HepG2 (cell line): Measurements from ENCODE around the gene AHCYL2. TPM values are rescaled to one million over a fixed set of nuclear protein-coding genes. Genes with fewer than 3 reads are reported as not detected.

Experiments used
- AGO1 ChIP-seq: fragments of 200-400 bp; formaldehyde crosslinking; IDR thresholded peaks from 2 replicates; pipeline ENCODE4 v1.6.1; 2017; ENCODE audit warnings: mild to moderate bottlenecking, low read depth, low read length, moderate library complexity; ENCODE audit not compliant: poor library complexity, severe bottlenecking
- BATF2 ChIP-seq: sonication (generic); formaldehyde crosslinking; IDR thresholded peaks from 2 replicates; pipeline ENCODE4 v1.8.0; 2022; ENCODE audit warnings: mild to moderate bottlenecking, missing genetic modification reagents, moderate library complexity
- DR1 ChIP-seq: sonication (generic); formaldehyde crosslinking; IDR thresholded peaks from 2 replicates; pipeline ENCODE4 v1.8.0; 2021; ENCODE audit warnings: mild to moderate bottlenecking, missing genetic modification reagents, inconsistent platforms
- FLYWCH1 ChIP-seq: sonication (generic); formaldehyde crosslinking; IDR thresholded peaks from 2 replicates; pipeline ENCODE4 v1.8.1; 2023; ENCODE audit warnings: mild to moderate bottlenecking, missing genetic modification reagents
- HOXA7 ChIP-seq: sonication (generic); formaldehyde crosslinking; IDR thresholded peaks from 2 replicates; pipeline ENCODE4 v1.8.1; 2022; ENCODE audit warnings: mild to moderate bottlenecking, missing genetic modification reagents, moderate library complexity
- HOXA9 ChIP-seq: sonication (generic); formaldehyde crosslinking; IDR thresholded peaks from 2 replicates; pipeline ENCODE4 v1.8.1; 2022; ENCODE audit warnings: missing genetic modification reagents, mild to moderate bottlenecking, moderate library complexity, borderline replicate concordance
- PCBP1 ChIP-seq: fragments of 200-400 bp; formaldehyde crosslinking; IDR thresholded peaks from 2 replicates; pipeline ENCODE4 v1.6.1; 2017; ENCODE audit warnings: mild to moderate bottlenecking, low read depth, low read length, borderline replicate concordance
- POGZ ChIP-seq: sonication (generic); formaldehyde crosslinking; IDR thresholded peaks from 2 replicates; pipeline ENCODE4 v1.4.0; 2020; ENCODE audit warnings: mild to moderate bottlenecking, missing genetic modification reagents
- SNAPC5 ChIP-seq: sonication (generic); formaldehyde crosslinking; IDR thresholded peaks from 2 replicates; pipeline ENCODE4 v1.8.1; 2023; ENCODE audit warnings: mild to moderate bottlenecking, missing genetic modification reagents, borderline replicate concordance
- TBX2 ChIP-seq: sonication (generic); formaldehyde crosslinking; IDR thresholded peaks from 2 replicates; pipeline ENCODE4 v1.5.0; 2020; ENCODE audit warnings: missing genetic modification reagents, mild to moderate bottlenecking, borderline replicate concordance
- TFAP4 ChIP-seq: sonication (generic); IDR thresholded peaks from 2 replicates; pipeline ENCODE4 v1.6.1; 2016; ENCODE audit warnings: low read depth, borderline replicate concordance
- TRAFD1 ChIP-seq: sonication (generic); formaldehyde crosslinking; IDR thresholded peaks from 2 replicates; pipeline ENCODE4 v1.5.1; 2020; ENCODE audit warnings: missing genetic modification reagents, mild to moderate bottlenecking, borderline replicate concordance
- ZBTB1 ChIP-seq: sonication (generic); formaldehyde crosslinking; IDR thresholded peaks from 2 replicates; pipeline ENCODE4 v1.4.0; 2020; ENCODE audit warnings: missing genetic modification reagents, borderline replicate concordance
- ZNF230 ChIP-seq: sonication (generic); formaldehyde crosslinking; IDR thresholded peaks from 2 replicates; pipeline ENCODE4 v1.4.0; 2020; ENCODE audit warnings: mild to moderate bottlenecking, missing genetic modification reagents
- ZNF331 ChIP-seq: sonication (generic); formaldehyde crosslinking; IDR thresholded peaks from 2 replicates; pipeline ENCODE4 v1.4.0; 2020; ENCODE audit warnings: missing genetic modification reagents
- ZNF569 ChIP-seq: sonication (generic); formaldehyde crosslinking; IDR thresholded peaks from 2 replicates; pipeline ENCODE4 v1.5.0; 2020; ENCODE audit warnings: mild to moderate bottlenecking, missing genetic modification reagents, moderate library complexity, borderline replicate concordance
- ZNF598 ChIP-seq: sonication (generic); formaldehyde crosslinking; IDR thresholded peaks from 2 replicates; pipeline ENCODE4 v1.5.1; 2020; ENCODE audit warnings: mild to moderate bottlenecking, missing genetic modification reagents, borderline replicate concordance
- ZNF75D ChIP-seq: sonication (generic); formaldehyde crosslinking; IDR thresholded peaks from 2 replicates; pipeline ENCODE4 v1.8.1; 2023; ENCODE audit warnings: missing genetic modification reagents, mild to moderate bottlenecking, borderline replicate concordance
- ZNF768 ChIP-seq: sonication (generic); formaldehyde crosslinking; IDR thresholded peaks from 2 replicates; pipeline ENCODE4 v1.4.0; 2020; ENCODE audit warnings: missing genetic modification reagents
- ZSCAN29 ChIP-seq: sonication (generic); formaldehyde crosslinking; conservative IDR thresholded peaks from 2 replicates; pipeline ENCODE4 v1.4.0; 2020; ENCODE audit warnings: mild to moderate bottlenecking, missing genetic modification reagents
- polyA plus RNA-seq, 8 experiments: library from polyadenylated mRNA; depleted of rRNA in 3 of 8; stranded (reverse) in 7 of 8; unstranded in 1 of 8; fragments of >200 nt; fragmentation: Illumina TruSeq in 4 of 8; extraction: Trizol in 4 of 8; gene quantifications; 2 replicates each; pipeline versions ENCODE4 v1.2.1 to v1.2.3, GENCODE V29; 2011 to 2016; ENCODE audit warnings: low read depth in 4 of 8, missing spikeins in 1 of 8, mixed read lengths in 1 of 8; ENCODE audit not compliant: insufficient read depth in 1 of 8
- total RNA-seq, 5 experiments: library from RNA; depleted of rRNA; stranded (reverse); fragments of >200 nt; fragmentation: Illumina TruSeq; extraction: Trizol; gene quantifications; 2 replicates each; pipeline ENCODE4 v1.2.3, GENCODE V29; 2016; ENCODE audit warnings: low read depth in 1 of 5

The AHCYL2 gene
- total and polyA plus RNA-seq, 2 of the 13 experiments (the other 11 are each of a cell fraction or from before 2014, with no cell fraction given) = 9.5 to 14.7 TPM

GRCh38 chr7:129188892-129189660 is 35.8 kb upstream of the AHCYL2 start (continued):
- TF ChIP-seq TRAFD1 (CRISPR knock-in tag) = no peak
- TF ChIP-seq ZNF75D = no peak
- TF ChIP-seq TFAP4 = no peak
- no peak for TF ChIP-seq ZBTB1
- TF ChIP-seq HOXA7 (CRISPR knock-in tag) = no peak
- no peak for TF ChIP-seq ZSCAN29 (CRISPR knock-in tag)
- no peak for TF ChIP-seq FLYWCH1 (CRISPR knock-in tag)
- TF ChIP-seq HOXA9 (CRISPR knock-in tag) = 0 out of 2 replicates have a peak, but pooled peaks have one; percentile 9
- no peak for TF ChIP-seq BATF2 (CRISPR knock-in tag)
- no peak for TF ChIP-seq ZNF598
- no peak for TF ChIP-seq ZNF230 (CRISPR knock-in tag)
- TF ChIP-seq ZNF569 (CRISPR knock-in tag) = no peak
- peak; percentile 14; the same call in 1 of the 2 replicates for TF ChIP-seq ZNF768 (CRISPR knock-in tag)
- no peak for TF ChIP-seq AGO1
- TF ChIP-seq POGZ (CRISPR knock-in tag) = no peak
- no peak for TF ChIP-seq SNAPC5 (CRISPR knock-in tag)
- TF ChIP-seq PCBP1 = no peak
- TF ChIP-seq DR1 = no peak
- TF ChIP-seq TBX2 (CRISPR knock-in tag) = peak; percentile 38; the same call in 1 of the 2 replicates
- no peak for TF ChIP-seq ZNF331 (CRISPR knock-in tag)
